ENCODE data around the gene DELE1.

DNA sequence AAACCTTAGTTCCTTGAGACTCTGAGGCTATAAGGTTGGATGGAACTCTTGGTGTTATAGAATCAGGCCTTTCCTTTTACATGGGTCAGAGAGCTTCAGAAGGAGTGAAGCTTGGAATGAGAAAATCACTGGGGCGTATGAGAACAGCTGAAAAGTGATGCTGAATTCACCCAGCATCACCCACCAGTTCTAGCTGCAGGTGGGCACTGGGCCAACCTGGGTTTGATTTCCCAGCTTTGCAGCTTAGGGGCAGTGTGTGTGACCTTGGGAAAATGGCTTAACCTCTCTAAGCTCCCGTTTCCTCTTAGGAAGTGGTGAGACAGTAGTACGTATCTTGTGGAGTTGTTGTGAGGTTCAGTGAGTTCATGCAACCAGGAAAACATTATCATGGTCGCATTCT, 23.6 kb downstream of the DELE1 start:
- TF ChIP-seq, protein P1, sequence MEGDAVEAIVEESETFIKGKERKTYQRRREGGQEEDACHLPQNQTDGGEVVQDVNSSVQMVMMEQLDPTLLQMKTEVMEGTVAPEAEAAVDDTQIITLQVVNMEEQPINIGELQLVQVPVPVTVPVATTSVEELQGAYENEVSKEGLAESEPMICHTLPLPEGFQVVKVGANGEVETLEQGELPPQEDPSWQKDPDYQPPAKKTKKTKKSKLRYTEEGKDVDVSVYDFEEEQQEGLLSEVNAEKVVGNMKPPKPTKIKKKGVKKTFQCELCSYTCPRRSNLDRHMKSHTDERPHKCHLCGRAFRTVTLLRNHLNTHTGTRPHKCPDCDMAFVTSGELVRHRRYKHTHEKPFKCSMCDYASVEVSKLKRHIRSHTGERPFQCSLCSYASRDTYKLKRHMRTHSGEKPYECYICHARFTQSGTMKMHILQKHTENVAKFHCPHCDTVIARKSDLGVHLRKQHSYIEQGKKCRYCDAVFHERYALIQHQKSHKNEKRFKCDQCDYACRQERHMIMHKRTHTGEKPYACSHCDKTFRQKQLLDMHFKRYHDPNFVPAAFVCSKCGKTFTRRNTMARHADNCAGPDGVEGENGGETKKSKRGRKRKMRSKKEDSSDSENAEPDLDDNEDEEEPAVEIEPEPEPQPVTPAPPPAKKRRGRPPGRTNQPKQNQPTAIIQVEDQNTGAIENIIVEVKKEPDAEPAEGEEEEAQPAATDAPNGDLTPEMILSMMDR (IDR thresholded peaks at IDR 0.05): no peak
- no peak for TF ChIP-seq POLR2A (IDR thresholded peaks at IDR 0.05)
